ENCODE data around the gene HOXD10.

The HOXD10 gene

DNA sequence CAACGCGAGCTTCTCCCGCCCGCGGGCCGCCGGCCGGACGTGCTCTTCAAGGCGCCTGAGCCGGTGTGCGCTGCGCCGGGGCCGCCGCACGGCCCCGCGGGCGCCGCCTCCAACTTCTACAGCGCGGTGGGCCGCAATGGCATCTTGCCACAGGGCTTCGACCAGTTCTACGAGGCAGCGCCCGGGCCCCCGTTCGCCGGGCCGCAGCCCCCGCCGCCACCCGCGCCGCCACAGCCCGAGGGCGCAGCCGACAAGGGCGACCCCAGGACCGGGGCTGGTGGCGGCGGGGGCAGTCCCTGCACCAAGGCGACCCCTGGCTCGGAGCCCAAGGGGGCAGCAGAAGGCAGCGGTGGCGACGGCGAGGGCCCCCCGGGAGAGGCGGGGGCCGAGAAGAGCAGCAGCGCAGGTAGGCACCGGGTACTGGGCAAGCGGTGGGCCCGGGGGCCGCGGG is 8.8 kb upstream of the HOXD10 start:
- DNase-seq: no peak

- DNase-seq: no peak
Measured at GRCh38 chr2:176109192-176109901, 7.2 kb upstream of the HOXD10 start.

- DNase-seq: no peak
Measured at GRCh38 chr2:176109946-176110345, 6.6 kb upstream of the HOXD10 start.

DNA sequence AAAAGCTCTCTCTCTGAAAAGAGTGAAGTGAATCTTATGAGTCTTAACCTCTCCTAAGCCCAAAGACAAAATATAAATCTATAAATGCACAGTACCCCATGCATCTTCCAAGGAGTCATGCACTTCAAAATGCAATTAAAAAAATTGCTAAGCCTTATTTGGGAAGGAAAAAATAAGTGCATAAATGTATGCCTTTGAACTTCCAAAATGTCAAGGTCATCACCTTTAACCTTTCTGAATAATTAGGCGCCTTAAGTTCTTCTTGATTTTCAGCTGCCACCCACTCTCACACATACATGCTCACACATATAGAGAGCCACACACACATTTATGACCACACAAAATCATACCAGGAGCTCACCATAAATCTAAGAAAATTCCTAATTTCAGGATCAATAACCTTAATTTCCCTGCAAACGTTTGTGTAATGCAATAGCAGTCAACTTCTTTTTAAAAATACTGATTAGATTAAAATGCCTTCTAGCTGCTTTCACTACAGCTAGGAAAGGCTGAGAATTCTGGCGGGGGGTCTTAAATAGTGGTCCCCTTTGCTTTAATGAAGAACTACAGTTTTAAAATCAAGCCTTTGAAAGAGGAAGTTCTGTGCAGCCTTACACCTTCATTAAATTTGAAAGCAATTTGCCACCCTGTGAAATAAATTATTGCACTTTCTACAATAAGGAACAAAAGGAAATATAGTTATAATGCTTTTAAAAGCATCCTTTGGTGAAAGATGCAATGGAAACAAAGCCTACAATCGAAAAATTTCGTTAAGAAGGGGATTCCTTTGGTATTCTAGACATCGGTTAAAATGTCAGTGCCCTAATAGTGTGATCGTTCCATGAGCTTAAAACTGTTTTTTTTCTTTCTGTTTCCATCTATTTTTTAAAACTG is 5.9 kb upstream of the HOXD10 start:
- DNase-seq: no peak

- no peak for DNase-seq
Measured at GRCh38 chr2:176111309-176111663, 5.3 kb upstream of the HOXD10 start.

DNA sequence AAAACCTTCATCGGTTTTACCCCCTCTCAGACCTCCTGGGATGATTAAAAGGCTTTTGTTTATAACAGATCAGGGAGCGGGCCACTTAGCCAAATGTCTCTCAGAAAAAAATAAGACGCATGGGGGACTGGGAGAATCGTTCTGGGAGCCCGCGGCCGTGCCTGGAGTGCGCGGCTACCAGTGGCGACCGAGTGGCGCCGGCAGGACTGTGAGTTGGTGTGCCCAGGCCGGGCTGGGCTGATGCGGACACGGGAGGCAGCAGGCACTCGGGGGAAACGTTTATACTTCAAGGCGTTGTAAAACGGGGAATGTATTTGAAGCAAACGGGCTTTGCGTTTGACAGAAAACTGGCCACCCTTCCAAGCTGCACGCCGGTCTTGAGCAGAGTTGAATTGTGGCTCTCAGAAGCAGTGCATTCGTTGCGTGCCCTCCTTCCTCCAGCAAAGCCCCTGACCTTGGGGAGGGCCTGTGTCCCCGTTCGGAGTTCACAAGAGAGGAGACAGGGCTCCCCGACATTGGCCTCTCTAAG is 4.7 kb upstream of the HOXD10 start:
- DNase-seq: no peak

DNA sequence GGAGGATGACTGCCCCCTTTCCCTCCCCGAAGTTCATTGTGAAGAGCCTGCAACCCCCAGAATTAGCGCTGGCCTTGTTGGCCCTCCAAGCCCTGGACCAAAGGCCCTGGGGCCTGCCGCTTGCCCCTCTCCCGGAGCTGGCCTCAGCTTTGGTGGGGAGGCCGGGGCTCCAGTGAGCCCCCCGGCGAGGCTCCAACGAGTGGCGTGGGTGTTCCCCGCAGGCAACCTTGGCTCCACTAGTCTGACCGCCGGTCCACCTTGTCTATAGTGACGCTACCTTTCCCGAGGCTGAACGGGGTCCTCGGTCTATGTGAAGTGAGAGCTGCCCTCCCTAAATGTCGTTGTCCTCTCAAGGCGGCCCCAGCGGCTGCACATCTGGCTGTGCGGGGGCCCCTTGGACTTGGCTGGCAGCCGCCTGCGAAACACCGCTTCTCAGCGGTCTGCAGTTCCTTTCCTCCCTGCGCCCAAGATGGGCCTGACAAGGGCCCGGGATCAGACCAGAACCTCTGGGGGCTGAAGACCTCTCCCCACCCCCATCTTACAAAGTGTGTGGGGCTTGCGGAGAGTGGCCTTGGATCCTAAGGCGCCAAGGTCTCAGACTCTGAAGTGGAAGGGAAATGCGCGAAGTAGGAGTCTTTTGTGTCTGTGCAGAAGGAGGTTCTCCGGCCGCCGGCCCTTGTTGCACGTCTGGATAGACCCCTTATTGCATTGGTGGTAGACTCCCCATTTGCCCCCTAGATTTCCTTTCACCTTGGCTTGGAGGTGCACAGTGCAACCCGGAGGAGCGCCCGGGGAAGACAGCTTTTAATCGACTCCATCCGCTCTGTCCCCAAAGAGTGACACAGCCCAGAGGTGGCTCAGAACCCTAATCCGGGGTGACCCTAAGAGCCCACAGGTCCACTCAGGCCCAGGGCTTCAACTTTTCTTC is 3.9 kb upstream of the HOXD10 start:
- no peak for DNase-seq

DNA sequence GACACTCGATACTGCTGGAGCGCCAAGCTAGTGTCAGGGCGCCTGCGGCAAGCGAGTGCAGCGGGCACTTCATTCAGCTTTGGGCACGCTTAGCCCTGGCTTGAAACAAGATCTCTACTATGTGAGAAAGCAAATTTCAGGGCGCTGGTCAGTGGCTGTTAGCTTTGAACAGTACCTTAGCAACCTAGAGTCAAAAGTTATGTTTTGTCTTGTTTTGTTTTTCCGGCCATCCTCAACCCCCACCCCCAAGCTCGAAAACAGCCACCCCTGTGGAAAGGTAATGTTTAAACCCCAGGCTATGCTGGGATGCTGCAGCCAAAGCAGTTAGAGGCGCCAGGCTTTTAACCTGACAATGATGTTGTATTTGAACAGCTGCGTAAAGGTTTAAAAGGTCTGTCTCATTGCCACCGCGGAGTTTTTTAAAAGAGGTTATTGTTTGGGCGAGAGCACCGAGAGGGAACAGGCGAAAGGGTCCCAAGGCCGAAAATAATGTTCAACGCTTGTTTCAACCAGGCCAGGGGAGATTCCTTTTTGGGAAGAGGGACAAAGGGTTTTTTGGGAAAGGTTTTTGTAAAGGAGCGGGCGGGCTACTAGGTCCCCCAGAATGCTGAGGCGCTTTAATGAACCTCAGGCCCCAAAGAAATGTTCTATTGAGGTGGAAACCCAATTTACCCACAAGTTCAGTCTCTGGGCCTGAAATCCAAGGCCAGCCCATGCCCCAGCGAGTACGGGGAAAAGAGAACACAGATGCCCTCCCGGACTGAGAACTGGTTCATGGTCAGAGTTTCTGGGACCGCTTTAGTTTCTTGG is 2.3 kb upstream of the HOXD10 start:
- DNase-seq: no peak

- no peak for DNase-seq
Measured at GRCh38 chr2:176114930-176115625, 1.5 kb upstream of the HOXD10 start.

GRCh38 chr2:176117162-176117822 is 714 bp downstream of the HOXD10 start:
- DNase-seq: no peak

- no peak for DNase-seq
Measured at GRCh38 chr2:176117823-176118371, 1.3 kb downstream of the HOXD10 start.

GRCh38 chr2:176118601-176119339 is 2.2 kb downstream of the HOXD10 start:
- no peak for DNase-seq

GRCh38 chr2:176120364-176121189 is 4.0 kb downstream of the HOXD10 start:
- no peak for DNase-seq

- DNase-seq: no peak
Measured at GRCh38 chr2:176121190-176122051, 4.8 kb downstream of the HOXD10 start.

DNA sequence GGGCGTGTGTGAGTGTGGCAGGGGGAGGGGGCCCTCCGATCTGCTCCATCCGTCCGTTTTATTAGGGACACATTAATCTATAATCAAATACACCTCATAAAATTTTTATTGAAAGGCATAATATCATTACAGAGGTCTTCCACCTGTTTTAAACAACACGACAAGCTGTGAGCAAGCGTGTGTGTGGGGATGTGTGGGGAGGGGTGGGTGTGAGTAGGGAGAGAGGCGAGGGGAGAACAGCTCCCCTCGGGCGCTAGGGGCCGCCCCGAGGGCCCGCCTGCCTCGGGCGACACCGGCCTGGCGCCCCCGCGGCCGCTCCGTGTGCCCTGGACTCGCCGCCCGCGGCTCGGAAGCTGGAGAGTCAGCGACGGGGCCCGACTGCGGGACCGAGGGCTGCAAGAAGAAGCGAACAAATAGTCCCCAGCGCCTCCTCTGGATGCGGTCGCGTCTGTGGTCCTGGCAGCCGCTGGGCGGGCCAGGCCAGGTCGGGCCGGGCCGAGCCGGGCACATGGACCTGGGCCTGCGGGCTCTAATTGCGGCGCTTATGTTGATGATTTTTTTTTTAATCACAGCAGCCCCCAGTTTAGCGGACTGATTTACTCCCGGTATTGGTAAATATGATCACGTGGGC is 5.6 kb downstream of the HOXD10 start:
- no peak for DNase-seq

DNA sequence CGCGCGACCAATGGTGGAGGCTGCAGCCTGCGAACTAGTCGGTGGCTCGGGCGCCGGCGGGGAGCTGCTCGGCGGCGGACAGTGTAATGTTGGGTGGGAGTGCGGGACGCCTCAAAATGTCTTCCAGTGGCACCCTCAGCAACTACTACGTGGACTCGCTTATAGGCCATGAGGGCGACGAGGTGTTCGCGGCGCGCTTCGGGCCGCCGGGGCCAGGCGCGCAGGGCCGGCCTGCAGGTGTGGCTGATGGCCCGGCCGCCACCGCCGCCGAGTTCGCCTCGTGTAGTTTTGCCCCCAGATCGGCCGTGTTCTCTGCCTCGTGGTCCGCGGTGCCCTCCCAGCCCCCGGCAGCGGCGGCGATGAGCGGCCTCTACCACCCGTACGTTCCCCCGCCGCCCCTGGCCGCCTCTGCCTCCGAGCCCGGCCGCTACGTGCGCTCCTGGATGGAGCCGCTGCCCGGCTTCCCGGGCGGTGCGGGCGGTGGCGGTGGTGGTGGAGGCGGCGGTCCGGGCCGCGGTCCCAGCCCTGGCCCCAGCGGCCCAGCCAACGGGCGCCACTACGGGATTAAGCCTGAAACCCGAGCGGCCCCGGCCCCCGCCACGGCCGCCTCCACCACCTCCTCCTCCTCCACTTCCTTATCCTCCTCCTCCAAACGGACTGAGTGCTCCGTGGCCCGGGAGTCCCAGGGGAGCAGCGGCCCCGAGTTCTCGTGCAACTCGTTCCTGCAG is 6.3 kb downstream of the HOXD10 start, which contains the start of gene HOXD9:
Gene HOXD9, plus strand, starts transcription at position 37 of the 728 bp plus-strand sequence. Its CDS starts 50 bp downstream, at position 87.
- no peak for DNase-seq

Measured in CD4-positive, alpha-beta T cell treated with Interleukin-15 for 1 hour (primary cell).